MM.1S (cell line): ENCODE measurements around the gene SYNRG.

Source experiments
- DNase-seq: peaks from one replicate; pipeline ENCODE4 v3.0.0-alpha.2; 2015
- H2AFZ ChIP-seq: fragments of 300-600 bp; sonication (generic); 2 replicates; pipeline ENCODE4 v1.6.0; 2016; ENCODE audit warnings: antibody characterized with exemption, low read length
- H3F3A ChIP-seq: fragments of 300-600 bp; sonication (generic); 2 replicates; pipeline ENCODE4 v1.6.1; 2016; ENCODE audit warnings: mild to moderate bottlenecking, antibody characterized with exemption, low read length, moderate library complexity, mixed read lengths; ENCODE audit not compliant: insufficient read depth
- H3K27ac ChIP-seq: fragments of 300-600 bp; sonication (generic); 2 replicates; pipeline ENCODE4 v1.5.1; 2016; ENCODE audit warnings: mild to moderate bottlenecking, low read length
- H3K27me3 ChIP-seq: fragments of 300-600 bp; sonication (generic); replicated peaks from 2 replicates; pipeline ENCODE4 v1.6.0; 2016; ENCODE audit warnings: low read length; ENCODE audit not compliant: insufficient read depth
- H3K36me3 ChIP-seq: fragments of 300-600 bp; sonication (generic); replicated peaks from 2 replicates; pipeline ENCODE4 v1.6.1; 2016; ENCODE audit warnings: mild to moderate bottlenecking, low read length, mixed read lengths; ENCODE audit not compliant: insufficient read depth
- H3K4me1 ChIP-seq: fragments of 300-600 bp; sonication (generic); 2 replicates; pipeline ENCODE4 v1.6.1; 2016; ENCODE audit warnings: low read length, mixed read lengths
- H3K4me2 ChIP-seq: fragments of 300-600 bp; sonication (generic); 2 replicates; pipeline ENCODE4 v1.6.0; 2016; ENCODE audit warnings: low read depth, low read length
- H3K4me3 ChIP-seq: fragments of 300-600 bp; sonication (generic); 2 replicates; pipeline ENCODE4 v1.5.1; 2016; ENCODE audit warnings: low read length, mixed read lengths
- H3K79me2 ChIP-seq: fragments of 300-600 bp; sonication (generic); 2 replicates; pipeline ENCODE4 v1.6.1; 2016; ENCODE audit warnings: mixed run types, low read length, mixed read lengths
- H3K9ac ChIP-seq: fragments of 300-600 bp; sonication (generic); 2 replicates; pipeline ENCODE4 v1.6.1; 2016; ENCODE audit warnings: low read length, mixed read lengths
- H3K9me2 ChIP-seq: fragments of 300-600 bp; sonication (generic); replicated peaks from 2 replicates; pipeline ENCODE4 v1.6.1; 2016; ENCODE audit warnings: mild to moderate bottlenecking, low read length, mixed read lengths; ENCODE audit not compliant: insufficient read depth
- H3K9me3 ChIP-seq: fragments of 300-600 bp; sonication (generic); replicated peaks from 2 replicates; pipeline ENCODE4 v1.6.1; 2016; ENCODE audit warnings: mild to moderate bottlenecking, low read length, mixed read lengths; ENCODE audit not compliant: insufficient read depth
- H4K20me1 ChIP-seq: fragments of 300-600 bp; sonication (generic); 2 replicates; pipeline ENCODE4 v1.6.1; 2016; ENCODE audit warnings: mild to moderate bottlenecking, low read length, moderate library complexity, mixed read lengths; ENCODE audit not compliant: insufficient read depth
- EZH2 ChIP-seq: fragments of 300-600 bp; sonication (generic); optimal IDR thresholded peaks from 2 replicates; pipeline ENCODE3; 2017; ENCODE audit warnings: low read depth, mild to moderate bottlenecking, antibody characterized with exemption, low read length, mixed read lengths
- EZH2phosphoT487 ChIP-seq: fragments of 300-600 bp; sonication (generic); IDR thresholded peaks from 2 replicates; pipeline ENCODE4 v1.6.1; 2018; ENCODE audit warnings: antibody characterized with exemption, low read length
- TF ChIP-seq, protein P1 (sequence below): fragments of 300-600 bp; sonication (generic); IDR thresholded peaks from 2 replicates; pipeline ENCODE4 v1.5.1; 2016; ENCODE audit warnings: antibody characterized with exemption, low read length, mixed read lengths

Gene SYNRG

DNA sequence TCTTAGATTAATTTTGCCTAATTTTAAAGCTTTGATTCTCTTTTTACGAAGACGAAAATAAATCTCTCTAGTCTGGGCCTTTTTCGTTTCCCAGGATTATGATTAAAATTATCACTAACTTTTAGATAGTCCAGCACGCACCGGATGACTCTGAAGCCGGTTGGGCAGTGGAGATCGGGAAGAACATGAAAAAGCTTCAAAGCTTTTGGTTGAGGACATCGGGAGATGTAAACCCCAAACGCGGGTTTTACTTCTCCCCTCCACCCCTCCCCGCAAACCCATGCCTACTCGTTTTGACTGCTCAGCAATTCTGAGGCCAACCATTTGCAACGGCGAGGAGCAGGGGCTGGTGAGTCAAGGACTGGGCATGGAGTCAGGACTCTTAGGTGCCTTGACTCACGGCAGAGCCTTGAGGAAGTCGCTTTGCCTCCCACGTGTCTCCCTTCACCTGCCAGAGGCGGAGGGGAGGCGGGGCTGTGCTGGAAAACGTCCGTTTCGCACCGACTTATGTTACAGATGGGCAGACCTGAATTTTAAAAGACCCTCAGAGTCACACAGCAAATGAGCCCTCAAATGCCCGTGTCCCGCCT, 120.5 kb downstream of the SYNRG start:
- H3K9ac ChIP-seq: peak overlapping the region; percentile 82
- no peaks in the 10 kb centered on the region for H3K9me3 ChIP-seq
- no peaks in the 10 kb centered on the region for H3K36me3 ChIP-seq
- peaks cover 11% of the 10 kb centered on the region for H3F3A ChIP-seq
- H2AFZ ChIP-seq: peak overlapping the region; percentile 82
- H3K4me2 ChIP-seq: peak overlapping the region; percentile 83
- H3K27ac ChIP-seq: peak overlapping the region; percentile 82
- peak; percentile 76 for DNase-seq
- H4K20me1 ChIP-seq: no peaks in the 10 kb centered on the region
- H3K27me3 ChIP-seq: no peaks in the 10 kb centered on the region
- no peaks in the 10 kb centered on the region for H3K9me2 ChIP-seq
- peaks cover 35% of the 10 kb centered on the region for H3K79me2 ChIP-seq
- TF ChIP-seq EZH2 (no peak), EZH2phosphoT487 (no peak)
- TF ChIP-seq, protein P1, sequence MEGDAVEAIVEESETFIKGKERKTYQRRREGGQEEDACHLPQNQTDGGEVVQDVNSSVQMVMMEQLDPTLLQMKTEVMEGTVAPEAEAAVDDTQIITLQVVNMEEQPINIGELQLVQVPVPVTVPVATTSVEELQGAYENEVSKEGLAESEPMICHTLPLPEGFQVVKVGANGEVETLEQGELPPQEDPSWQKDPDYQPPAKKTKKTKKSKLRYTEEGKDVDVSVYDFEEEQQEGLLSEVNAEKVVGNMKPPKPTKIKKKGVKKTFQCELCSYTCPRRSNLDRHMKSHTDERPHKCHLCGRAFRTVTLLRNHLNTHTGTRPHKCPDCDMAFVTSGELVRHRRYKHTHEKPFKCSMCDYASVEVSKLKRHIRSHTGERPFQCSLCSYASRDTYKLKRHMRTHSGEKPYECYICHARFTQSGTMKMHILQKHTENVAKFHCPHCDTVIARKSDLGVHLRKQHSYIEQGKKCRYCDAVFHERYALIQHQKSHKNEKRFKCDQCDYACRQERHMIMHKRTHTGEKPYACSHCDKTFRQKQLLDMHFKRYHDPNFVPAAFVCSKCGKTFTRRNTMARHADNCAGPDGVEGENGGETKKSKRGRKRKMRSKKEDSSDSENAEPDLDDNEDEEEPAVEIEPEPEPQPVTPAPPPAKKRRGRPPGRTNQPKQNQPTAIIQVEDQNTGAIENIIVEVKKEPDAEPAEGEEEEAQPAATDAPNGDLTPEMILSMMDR: no peak
- peak overlapping the region; percentile 80 for H3K4me3 ChIP-seq
- peaks cover 11% of the 10 kb centered on the region for H3K4me1 ChIP-seq

DNA sequence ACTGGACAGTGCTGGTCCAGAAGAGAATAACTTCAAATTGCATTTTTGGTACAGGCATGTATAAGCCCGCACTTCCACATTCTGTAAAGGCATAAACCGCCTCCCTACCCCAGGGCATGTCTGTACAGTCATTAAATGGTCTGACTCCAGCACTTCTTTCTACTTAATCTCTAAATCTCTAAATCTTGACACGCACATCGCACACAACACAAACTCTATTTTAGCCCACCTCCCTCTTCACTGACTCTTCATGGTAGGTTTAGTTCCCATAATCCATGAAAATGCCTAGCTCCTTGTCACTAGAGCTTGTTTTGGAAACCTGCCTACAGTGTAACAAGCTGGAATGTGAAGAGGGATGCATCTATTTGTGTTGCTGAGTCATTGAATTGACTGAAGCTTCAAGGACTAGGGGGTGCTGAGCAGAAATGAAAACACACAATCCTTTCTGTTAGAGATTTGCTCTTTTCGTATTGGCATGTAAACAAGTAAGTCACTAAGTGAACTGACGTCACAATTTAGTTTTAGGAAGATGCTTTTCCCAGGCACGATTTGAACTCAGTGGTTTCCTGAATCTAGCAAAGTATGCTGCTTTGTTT, 121.1 kb downstream of the SYNRG start:
- Histone ChIP-seq H3K9me2 (no peaks in the 10 kb centered on the region), H3K27me3 (no peaks in the 10 kb centered on the region), H3K4me3 (peak overlapping the region; percentile 80), H3K9ac (peak overlapping the region; percentile 82; the same call in 1 of the 2 replicates), H3K4me2 (peak overlapping the region; percentile 83), H3K36me3 (no peaks in the 10 kb centered on the region), H3K27ac (peak overlapping the region; percentile 82; the same call in 1 of the 2 replicates), H3K4me1 (peaks cover 11% of the 10 kb centered on the region), H3F3A (peaks cover 11% of the 10 kb centered on the region), H4K20me1 (no peaks in the 10 kb centered on the region), H2AFZ (peak overlapping the region; percentile 82), H3K79me2 (peaks cover 30% of the 10 kb centered on the region), H3K9me3 (no peaks in the 10 kb centered on the region)
- TF ChIP-seq, protein P1: no peak
- TF ChIP-seq EZH2phosphoT487: no peak
- TF ChIP-seq EZH2: no peak
- peak; percentile 31 for DNase-seq

DNA sequence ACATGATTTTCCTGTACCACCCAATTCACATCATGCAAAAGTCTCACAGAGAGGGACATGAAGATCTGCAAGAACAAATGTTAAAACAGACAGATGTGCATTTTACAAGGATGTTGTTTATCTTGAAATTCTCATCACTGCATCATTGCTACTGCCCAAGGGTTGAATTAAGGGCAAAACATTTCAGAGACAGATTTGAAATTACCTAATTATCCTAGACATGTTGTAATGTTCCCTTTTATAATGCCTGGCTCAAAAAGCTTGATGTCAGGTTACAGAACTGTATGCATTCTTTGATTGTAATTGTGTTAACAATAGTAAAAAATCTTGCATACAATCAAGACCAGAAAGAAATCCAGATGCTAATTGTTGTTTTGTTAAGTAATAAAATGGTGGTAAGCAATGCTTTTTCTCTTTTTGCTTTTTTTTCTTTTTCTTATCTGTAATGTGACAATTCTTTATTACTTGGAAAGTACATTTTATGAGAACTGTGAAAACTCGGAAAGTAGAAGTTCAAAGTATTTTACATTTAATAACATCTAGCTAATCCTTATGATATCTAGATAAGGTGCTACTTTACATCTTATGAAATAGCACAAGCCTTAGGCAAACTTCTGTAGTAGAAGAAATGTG, 123.2 kb downstream of the SYNRG start:
- Histone ChIP-seq H3F3A (peaks cover 11% of the 10 kb centered on the region), H3K4me2 (no peak overlapping the region), H3K4me1 (peaks cover 7% of the 10 kb centered on the region), H4K20me1 (no peaks in the 10 kb centered on the region), H3K9me3 (no peaks in the 10 kb centered on the region), H3K27me3 (no peaks in the 10 kb centered on the region), H3K4me3 (no peak overlapping the region), H3K36me3 (no peaks in the 10 kb centered on the region), H3K9ac (no peak overlapping the region), H3K27ac (no peak overlapping the region), H3K79me2 (peaks cover 9% of the 10 kb centered on the region), H2AFZ (no peak overlapping the region), H3K9me2 (no peaks in the 10 kb centered on the region)
- TF ChIP-seq EZH2: no peak
- no peak for TF ChIP-seq EZH2phosphoT487
- TF ChIP-seq, protein P1: no peak
- DNase-seq: no peak
